Measurements from ENCODE around the gene ANKRD28.

GRCh38 chr3:15822281-15822680, 24.5 kb upstream of the ANKRD28 start:
- no peak for TF ChIP-seq CTCF (IDR thresholded peaks at IDR 0.05)
- TF ChIP-seq POLR2A (IDR thresholded peaks at IDR 0.05): no peak
